Testis (tissue), 3 donors: Measurements from ENCODE around the gene BCL7B. TPM values are rescaled to one million over a fixed set of nuclear protein-coding genes. Genes with fewer than 3 reads are reported as not detected.
"Not testable (repeated sequence)": the region's sequence is repeated elsewhere in the genome, so short reads cannot be mapped to it uniquely, and the experiment has no call there.

Experiments
- DNase-seq: peaks from one replicate; pipeline ENCODE4 v3.0.0-alpha.2; 2019
- H3K27ac ChIP-seq, 2 donors: fragments of 200-600 bp; sonication (generic); one replicate each; pipeline ENCODE4 v1.5.1; 2019
- H3K27me3 ChIP-seq: fragments of 200-600 bp; sonication (generic); one replicate; pipeline ENCODE4 v1.5.1; 2019
- H3K36me3 ChIP-seq: fragments of 200-600 bp; sonication (generic); one replicate; pipeline ENCODE4 v1.5.1; 2017; ENCODE audit warnings: low read depth; ENCODE audit errors: missing control alignments
- H3K4me1 ChIP-seq: fragments of 200-600 bp; sonication (generic); one replicate; pipeline ENCODE4 v1.5.1; 2019
- H3K4me3 ChIP-seq, 2 donors: fragments of 200-600 bp; sonication (generic); one replicate each; pipeline ENCODE4 v1.5.1; 2017 to 2019
- H3K9me3 ChIP-seq: fragments of 200-600 bp; sonication (generic); one replicate; pipeline ENCODE4 v1.5.1; 2017
- POLR2A ChIP-seq: fragments of 450-650 bp; IDR thresholded peaks from one replicate; pipeline ENCODE4 v1.6.1; 2017; ENCODE audit warnings: antibody characterized with exemption, mild to moderate bottlenecking, moderate library complexity
- WGBS, 2 donors: methylation state at CpG; one replicate each; pipeline ENCODE4 v1.1.5; 2018; 5-methylcytosine and 5-hydroxymethylcytosine counted together
- intact Hi-C: fragments of 100-400 bp; cut with DNase I; formaldehyde crosslinking; loops from one replicate; pipeline ENCODE4 v1.15.1; 2023; ENCODE audit warnings: low total_unique reads
- polyA plus RNA-seq: library from polyadenylated mRNA; stranded (reverse); fragments of 350-450 nt; fragmentation: Illumina TruSeq; extraction: RNeasy Lipid Tissue Mini Kit (QIAGEN cat#74804); gene quantifications from one replicate; pipeline ENCODE4 v1.2.3, GENCODE V29; 2014; ENCODE audit warnings: low read depth, low replicate concordance; ENCODE audit not compliant: insufficient read depth
- total RNA-seq, 2 donors: library from RNA; depleted of rRNA; stranded (reverse); fragments of >200 nt; gene quantifications; one replicate each; pipeline ENCODE4 v1.2.3, GENCODE V29; 2016
- TF ChIP-seq, protein P1 (sequence below), 3 experiments: fragments of 450-650 bp in 2 of 3; fragments of 200-600 bp in 1 of 3; sonication (generic) in 1 of 3; IDR thresholded peaks; one replicate each; pipeline ENCODE4 v1.5.1; 2016 to 2019; ENCODE audit warnings: antibody characterized with exemption in 3 of 3, mild to moderate bottlenecking in 2 of 3, moderate library complexity in 1 of 3

The BCL7B gene
- total and polyA plus RNA-seq, 3 donors from 2014 or later, result 83.0 to 91.1 (median 88.9) TPM

DNA sequence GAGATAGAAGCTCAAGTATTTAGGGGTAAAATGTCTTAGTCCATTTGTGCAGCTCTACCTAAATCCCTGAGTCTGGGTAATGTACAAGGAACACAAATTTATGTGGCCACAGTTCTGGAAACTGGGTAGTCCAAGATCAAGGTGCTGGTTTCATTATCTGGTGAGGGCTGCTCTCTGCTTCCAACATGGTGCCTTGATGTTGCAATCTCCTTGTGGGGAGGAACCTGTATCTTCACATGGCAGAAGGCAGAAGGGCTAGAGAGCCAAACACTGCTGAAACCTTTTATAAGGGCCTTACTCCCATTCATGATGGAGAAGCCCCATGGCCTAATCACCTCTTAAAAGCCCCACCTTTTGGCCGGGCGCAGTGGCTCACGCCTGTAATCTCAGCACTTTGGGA is 26.7 kb downstream of the BCL7B start:
- H3K27me3 ChIP-seq, result no peaks in the 10 kb centered on the region
- TF ChIP-seq, protein P1, sequence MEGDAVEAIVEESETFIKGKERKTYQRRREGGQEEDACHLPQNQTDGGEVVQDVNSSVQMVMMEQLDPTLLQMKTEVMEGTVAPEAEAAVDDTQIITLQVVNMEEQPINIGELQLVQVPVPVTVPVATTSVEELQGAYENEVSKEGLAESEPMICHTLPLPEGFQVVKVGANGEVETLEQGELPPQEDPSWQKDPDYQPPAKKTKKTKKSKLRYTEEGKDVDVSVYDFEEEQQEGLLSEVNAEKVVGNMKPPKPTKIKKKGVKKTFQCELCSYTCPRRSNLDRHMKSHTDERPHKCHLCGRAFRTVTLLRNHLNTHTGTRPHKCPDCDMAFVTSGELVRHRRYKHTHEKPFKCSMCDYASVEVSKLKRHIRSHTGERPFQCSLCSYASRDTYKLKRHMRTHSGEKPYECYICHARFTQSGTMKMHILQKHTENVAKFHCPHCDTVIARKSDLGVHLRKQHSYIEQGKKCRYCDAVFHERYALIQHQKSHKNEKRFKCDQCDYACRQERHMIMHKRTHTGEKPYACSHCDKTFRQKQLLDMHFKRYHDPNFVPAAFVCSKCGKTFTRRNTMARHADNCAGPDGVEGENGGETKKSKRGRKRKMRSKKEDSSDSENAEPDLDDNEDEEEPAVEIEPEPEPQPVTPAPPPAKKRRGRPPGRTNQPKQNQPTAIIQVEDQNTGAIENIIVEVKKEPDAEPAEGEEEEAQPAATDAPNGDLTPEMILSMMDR (IDR thresholded peaks at IDR 0.05), result no peak
- no peak for TF ChIP-seq POLR2A
- 96 to 97% methylated on average over 3 of the region's 3 CpGs for WGBS, 2 donors
- intact Hi-C loops, result no loop called here
- H3K4me3 ChIP-seq, result no peak overlapping the region
- no peaks in the 10 kb centered on the region for H3K4me1 ChIP-seq
- DNase-seq, result no peak
- no peak overlapping the region for H3K27ac ChIP-seq
- no peaks in the 10 kb centered on the region for H3K36me3 ChIP-seq
- no peaks in the 10 kb centered on the region for H3K9me3 ChIP-seq

DNA sequence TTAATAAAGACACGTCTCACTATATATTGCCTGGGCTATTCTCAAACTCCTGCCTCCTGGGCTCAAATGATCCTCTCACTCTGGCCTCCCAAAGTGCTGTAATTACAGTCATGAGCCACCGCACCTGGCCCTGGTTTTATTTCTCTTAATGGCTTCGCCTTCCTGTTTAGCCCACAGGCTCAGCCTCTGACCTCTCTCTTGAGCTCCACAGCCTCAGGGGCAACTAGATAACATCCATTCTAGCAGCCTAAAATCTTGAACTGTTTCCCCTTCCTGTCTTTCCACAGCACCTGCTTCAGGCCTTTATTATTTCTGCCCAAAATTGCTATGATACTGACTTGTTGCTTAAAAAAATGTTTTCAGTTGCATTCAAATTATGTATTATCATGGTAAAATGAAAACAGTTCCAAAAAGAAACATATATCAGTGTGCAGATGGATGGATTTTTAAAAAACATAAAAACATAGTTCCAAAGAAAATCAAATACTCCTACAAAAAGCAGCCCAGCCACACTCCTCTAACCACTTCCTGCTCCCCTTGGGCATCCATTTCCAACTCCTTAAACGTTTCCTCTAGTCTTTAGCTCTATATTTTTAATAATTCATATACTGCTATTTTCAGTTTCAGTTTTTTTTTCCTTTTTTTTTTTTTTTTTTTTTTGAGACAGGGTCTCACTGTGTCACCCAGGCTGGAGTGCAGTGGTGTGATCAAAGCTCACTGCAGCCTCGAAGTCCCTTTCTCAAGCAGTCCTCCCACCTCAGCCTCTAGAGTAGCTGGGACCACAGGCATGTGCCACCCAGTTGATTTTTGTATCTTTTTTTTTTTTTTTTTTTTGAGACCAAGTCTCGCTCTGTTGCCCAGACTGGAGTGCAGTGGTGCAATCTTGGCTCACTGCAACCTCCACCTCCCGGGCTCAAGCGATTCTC is 30.3 kb downstream of the BCL7B start:
- no peak overlapping the region for H3K27ac ChIP-seq
- 77 to 78% methylated on average over 8 of the region's 8 CpGs for WGBS, 2 donors
- TF ChIP-seq POLR2A, result no peak
- TF ChIP-seq, protein P1 (IDR thresholded peaks at IDR 0.05), result no peak
- no peaks in the 10 kb centered on the region for H3K36me3 ChIP-seq
- H3K9me3 ChIP-seq, result no peaks in the 10 kb centered on the region
- H3K4me1 ChIP-seq, result no peaks in the 10 kb centered on the region
- no peak for DNase-seq
- intact Hi-C loops, result no loop called here
- no peak overlapping the region for H3K4me3 ChIP-seq
- H3K27me3 ChIP-seq, result no peaks in the 10 kb centered on the region

DNA sequence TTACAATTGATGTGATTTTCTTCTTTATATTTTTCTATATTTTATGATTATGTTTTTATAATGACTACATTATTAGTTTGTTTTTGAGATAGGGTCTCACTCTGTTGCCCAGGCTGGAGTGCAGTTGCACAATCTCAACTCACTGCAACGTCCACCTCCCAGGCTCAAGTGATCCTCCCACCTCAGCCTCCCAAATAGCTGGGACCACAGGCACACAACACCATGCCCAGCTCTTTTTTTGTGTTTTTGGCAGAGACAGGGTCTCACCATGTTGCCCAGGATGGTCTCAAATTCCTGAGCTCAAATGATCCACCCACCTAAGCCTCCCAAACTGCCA is 31.4 kb downstream of the BCL7B start:
- intact Hi-C loops, H3K36me3 ChIP-seq: not testable (repeated sequence)
- 61 to 62% methylated on average over 1 of the region's 1 CpG for WGBS, 2 donors

DNA sequence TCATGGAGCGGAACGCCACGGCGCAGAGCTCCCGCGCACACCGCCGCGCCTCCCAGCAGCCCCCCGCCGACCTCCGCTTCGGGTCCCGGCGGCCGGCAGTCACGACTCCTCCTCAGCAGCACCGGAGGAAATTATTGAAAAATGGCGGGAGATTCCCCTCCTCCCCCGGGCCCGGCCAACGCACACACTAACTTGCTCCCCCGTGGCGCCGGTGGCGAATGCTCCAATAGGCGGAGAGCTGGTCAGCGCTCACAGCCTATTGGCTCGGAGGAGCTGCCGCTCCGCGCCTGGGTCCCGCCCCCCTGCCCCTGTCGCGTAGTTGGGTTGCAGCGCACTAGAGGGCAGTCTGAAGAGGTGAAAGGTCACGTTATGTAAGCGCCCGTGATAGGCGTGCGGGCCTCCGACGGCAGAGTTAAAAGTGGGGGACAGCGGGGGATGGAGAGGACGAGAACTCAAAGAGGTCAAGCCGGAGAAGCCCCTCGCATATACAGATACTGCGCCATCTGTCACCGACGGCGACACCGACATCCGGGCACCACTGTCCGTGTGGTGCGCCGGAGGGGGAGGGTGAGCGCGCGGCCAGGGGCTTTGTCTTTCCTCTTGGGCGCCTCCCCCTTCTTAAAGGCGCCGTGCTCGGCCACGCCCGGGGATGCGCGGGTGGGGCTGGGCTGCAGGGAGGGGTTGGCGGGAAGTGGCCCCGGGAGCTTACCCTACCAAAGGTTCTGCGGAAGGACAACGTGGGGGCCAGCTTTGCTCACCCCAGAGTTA is 35.2 kb downstream of the BCL7B start, which contains the start of gene BAZ1B:
BAZ1B (minus strand) TSS at position 189 of the 768 bp plus-strand sequence. CDS start 360 bp downstream, outside the sequence.
- peak within 1 kb of the TSS; percentile 96 to 97 for H3K27ac ChIP-seq
- H3K9me3 ChIP-seq, result no peaks in the 10 kb centered on the region
- intact Hi-C loops, result loop anchor here (5.0 kb wide), 1 partner anchor 35 kb away; the partner anchor contains the start of gene BCL7B
- H3K4me1 ChIP-seq, result peaks cover 19% of the 10 kb centered on the region
- TF ChIP-seq, protein P1 (IDR thresholded peaks at IDR 0.05), result peak in 1 of 3 experiments; percentile 2
- TF ChIP-seq POLR2A, result no peak
- H3K27me3 ChIP-seq, result no peaks in the 10 kb centered on the region
- WGBS, 2 donors, result 0 to 1% methylated on average over 21 to 58 of the region's 71 CpGs
- H3K4me3 ChIP-seq, result peak within 1 kb of the TSS; percentile 88 to 94
- no peaks in the 10 kb centered on the region for H3K36me3 ChIP-seq
- peak; percentile 98 for DNase-seq

More for the DNA sequence above, 31.4 kb downstream of the BCL7B start:
- not testable (repeated sequence) for H3K4me3 ChIP-seq, H3K4me1 ChIP-seq, H3K27ac ChIP-seq, DNase-seq, H3K9me3 ChIP-seq, H3K27me3 ChIP-seq

DNA sequence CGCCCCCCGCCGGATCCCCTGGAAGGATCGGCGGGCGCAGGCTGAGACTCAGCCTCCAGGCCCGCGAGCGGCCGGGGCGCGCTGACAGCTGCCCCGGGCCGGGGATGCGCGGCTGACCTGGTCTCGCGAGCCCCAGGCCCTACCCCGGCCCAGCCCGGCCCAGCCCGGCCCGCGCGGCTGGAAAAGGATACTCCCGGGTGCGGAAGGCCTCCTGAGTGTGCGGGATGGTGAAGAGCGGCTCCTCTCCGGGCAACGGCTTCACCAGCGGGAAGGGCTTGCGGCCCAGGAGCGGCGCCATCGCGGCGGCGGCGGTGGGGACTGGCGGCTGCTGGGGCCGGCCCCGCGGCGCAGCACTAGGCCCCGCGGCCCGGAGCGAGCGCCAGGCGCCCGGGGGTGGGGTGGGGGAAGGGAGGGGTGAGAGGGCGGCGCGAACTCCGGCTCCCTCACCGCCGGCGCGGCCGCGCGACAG is 35.8 kb downstream of the BCL7B start:
- TF ChIP-seq POLR2A, result no peak
- TF ChIP-seq, protein P1 (IDR thresholded peaks at IDR 0.05), result no peak
- DNase-seq, result no peak
- H3K27me3 ChIP-seq, result no peaks in the 10 kb centered on the region
- H3K4me3 ChIP-seq, result peak overlapping the region; percentile 88 to 94
- peaks cover 19% of the 10 kb centered on the region for H3K4me1 ChIP-seq
- 0% methylated on average over 1 to 6 of the region's 62 CpGs for WGBS, 2 donors
- H3K27ac ChIP-seq, result peak overlapping the region; percentile 96 to 97
- no peaks in the 10 kb centered on the region for H3K9me3 ChIP-seq
- intact Hi-C loops, result loop anchor here (5.0 kb wide), 1 partner anchor 36 kb away; the partner anchor contains the start of gene BCL7B
- no peaks in the 10 kb centered on the region for H3K36me3 ChIP-seq
